ENCODE measurements around the gene TGFBR1.
A peak's percentile ranks its signal among the peaks of the same experiment; 100 is the strongest.
"Not testable (repeated sequence)": the region's sequence is repeated elsewhere in the genome, so short reads cannot be mapped to it uniquely, and the experiment has no call there.

Gene TGFBR1

DNA sequence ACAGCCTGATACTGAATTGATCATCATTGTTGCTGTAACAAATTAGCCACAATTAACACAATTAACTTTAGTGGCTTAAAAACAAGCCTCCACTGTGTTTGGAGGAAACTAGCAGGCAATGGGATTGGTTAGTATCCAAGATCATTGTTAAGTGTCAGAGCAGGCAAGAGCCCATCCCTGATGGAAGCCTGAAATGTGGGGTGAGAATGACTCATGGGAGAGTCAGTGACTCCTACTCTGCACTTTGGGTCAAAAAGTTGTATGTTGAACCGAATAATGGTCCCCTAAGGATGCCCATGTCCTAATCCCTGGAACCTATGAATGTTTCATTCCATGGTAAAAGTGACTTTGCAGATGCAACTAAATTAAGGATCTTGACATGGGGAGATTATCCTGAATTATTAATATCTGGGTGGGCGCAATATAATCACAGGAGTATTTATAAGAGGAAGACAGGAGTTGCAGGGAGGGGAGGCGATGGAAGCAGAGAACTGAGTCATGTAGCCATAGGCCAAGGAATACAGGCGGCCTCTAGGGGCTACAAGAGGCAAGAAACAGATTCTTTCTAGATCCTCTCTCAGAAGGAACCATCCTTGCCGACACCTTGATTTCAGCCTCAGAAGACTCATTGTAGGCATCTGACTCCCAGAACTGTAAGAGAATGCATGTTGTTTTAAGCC is 88.0 kb downstream of the TGFBR1 start:
- DNase-seq, result peak; percentile 25

DNA sequence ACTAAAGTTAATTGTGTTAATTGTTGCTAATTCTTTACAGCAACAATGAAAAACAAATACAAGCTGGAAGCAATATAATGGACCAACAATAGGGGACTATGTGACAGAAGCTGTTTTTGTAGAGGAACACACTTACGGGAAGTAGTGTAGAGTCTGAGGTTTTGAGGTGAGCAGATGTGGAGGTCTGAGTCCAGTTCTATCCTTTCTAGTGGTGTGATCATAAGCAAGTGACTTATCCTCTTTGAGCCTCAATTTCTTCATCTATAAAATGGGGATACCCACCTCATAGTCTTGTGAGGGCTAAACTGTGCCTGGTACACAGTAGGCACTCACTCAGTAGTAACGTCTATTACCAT is 88.5 kb downstream of the TGFBR1 start:
- no peak for DNase-seq

DNA sequence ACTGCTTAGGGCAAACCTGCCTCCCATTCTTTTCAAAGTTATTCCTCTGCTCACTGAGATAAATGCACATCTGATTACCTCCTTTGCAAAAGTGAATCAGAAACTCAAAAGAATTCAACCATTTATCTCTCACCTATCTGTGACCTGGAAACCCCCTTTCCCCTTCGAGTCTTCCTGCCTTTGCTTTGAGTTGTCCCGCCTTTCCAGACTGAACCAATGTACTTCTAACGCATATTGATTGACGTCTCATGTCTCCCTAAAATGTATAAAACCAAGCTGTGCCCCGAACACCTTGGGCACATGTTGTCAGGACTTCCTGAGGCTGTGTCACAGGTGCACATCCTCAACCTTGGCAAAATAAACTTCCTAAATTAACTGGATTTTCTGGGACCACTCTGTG is 91.6 kb downstream of the TGFBR1 start:
- not testable (repeated sequence) for DNase-seq

DNA sequence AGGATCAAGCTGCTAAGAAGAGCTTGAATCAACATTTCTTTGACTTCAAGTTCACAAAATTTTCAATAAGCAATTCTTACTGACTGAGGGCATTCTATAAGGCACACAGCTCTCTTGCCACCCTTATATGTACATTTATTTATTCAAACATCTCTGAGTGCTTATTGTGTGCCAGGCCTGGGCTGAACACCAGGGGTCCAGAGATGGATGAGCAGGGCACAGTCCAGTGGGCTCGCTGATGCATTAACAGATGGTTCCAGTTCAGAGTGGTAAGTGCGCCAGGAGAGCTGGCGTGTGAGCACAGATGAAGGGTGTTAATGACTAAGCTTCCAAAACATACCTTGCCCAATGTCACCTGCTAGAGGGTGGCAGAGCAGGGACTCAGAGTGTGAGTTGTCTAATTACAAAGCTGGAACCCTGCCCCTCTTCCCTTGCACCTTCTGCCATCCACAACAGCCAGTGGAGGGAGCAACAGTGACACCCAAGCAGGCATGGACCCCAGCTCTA is 92.3 kb downstream of the TGFBR1 start:
- DNase-seq, result no peak

DNA sequence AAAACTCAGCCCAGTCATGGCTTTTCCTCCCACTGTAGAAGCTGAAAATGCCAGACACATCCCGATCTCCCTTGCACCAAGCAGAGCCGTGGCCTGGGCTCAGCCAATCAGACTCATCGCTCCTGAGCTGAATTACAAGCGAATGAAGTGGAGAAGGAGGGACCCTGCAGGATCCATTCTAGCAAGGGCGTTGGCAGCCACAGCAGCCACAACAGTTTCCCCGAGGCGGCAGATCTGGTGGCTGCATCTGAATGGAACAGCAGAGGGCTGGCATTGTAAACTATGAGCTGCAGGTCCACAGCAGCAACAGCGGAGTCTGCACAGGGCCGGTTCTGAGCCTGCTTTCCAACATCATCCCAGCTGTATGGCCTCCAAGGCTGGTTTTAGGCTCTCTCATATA is 93.1 kb downstream of the TGFBR1 start:
- peak; percentile 22 for DNase-seq

DNA sequence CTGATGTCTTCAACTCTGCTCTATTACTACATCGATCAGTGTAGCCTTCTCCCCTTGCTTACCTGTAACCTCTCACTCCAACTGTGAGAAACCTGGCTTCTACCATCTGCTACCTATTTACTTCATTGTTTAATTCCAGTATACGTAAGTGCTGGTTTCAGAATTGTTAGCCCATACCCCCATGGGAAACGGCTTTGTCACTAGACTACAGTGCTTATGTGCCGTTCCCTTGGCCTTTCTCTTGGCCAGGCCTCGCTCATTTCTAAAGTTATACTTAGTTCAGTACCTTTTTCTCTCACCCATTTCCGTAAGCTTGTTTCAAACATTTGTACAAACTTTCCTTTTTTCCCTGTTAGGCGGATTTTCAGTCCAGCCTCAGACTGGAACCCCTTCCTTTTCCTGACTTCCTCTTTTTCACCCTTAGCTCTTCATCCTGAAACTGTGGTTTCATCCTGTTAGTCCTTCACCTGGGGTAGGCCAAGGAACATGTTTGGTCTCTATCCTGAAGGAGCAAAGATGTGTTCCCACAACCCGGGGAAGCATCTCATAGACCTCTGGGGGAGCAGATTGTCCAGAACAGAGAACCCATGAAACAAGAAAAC is 95.1 kb downstream of the TGFBR1 start:
- DNase-seq, result no peak

DNA sequence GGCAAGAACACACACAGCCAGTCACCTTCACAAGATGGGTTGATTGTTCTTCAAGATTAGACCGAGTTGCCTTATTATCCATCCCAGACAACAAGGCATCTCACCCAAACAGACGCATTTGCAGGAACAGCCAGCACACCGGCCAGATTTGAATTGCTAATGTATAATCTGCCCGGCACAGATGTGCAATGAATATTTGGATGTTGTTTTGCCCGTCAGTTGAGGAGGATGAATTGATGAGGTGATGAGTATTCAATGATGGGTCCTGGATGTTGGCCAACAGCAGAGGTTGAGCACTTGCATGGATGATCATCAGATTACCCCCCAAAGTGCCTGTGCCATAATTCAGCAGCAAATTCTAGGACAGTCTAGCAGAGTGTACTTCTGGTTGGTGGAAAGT is 96.7 kb downstream of the TGFBR1 start:
- no peak for DNase-seq
